HCT116 (cell line): ENCODE measurements around the gene MYBPHL.

Source experiments
- ATF3 ChIP-seq: IDR thresholded peaks from 2 replicates; pipeline ENCODE4 v1.6.1; 2012
- CTCF ChIP-seq, 3 experiments: fragments of 200-600 bp in 1 of 3; sonication (generic) in 1 of 3; IDR thresholded peaks in 2 of 3; conservative IDR thresholded peaks in 1 of 3; 2 replicates each; pipeline ENCODE4 v1.5.1; 2012 to 2017; ENCODE audit warnings: low read depth in 2 of 3, low read length in 2 of 3, antibody characterized with exemption in 1 of 3, borderline replicate concordance in 1 of 3, control low read depth in 1 of 3, mild to moderate bottlenecking in 1 of 3, mixed read lengths in 1 of 3, mixed run types in 1 of 3, moderate library complexity in 1 of 3; ENCODE audit not compliant: insufficient read depth in 1 of 3
- JUND ChIP-seq: IDR thresholded peaks from 2 replicates; pipeline ENCODE4 v1.6.1; 2012
- POLR2AphosphoS5 ChIP-seq: IDR thresholded peaks from 2 replicates; pipeline ENCODE4 v1.6.1; 2011; ENCODE audit warnings: mild to moderate bottlenecking, low read depth, low read length, moderate library complexity
- SIN3A ChIP-seq: IDR thresholded peaks from 2 replicates; pipeline ENCODE4 v1.6.1; 2012; ENCODE audit warnings: low read depth
- YY1 ChIP-seq: IDR thresholded peaks from 2 replicates; pipeline ENCODE4 v1.6.1; 2011; ENCODE audit warnings: low read length, low read depth, moderate library complexity, mild to moderate bottlenecking; ENCODE audit not compliant: insufficient replicate concordance; ENCODE audit errors: extremely low read depth

- TF ChIP-seq CTCF (IDR thresholded peaks at IDR 0.05 in 2 of 3, conservative IDR thresholded peaks at IDR 0.05 in 1 of 3; ENCODE audit: borderline replicate concordance in 1 of 3, insufficient read depth in 1 of 3, low read depth in 2 of 3, low read length in 2 of 3) (no peak), ATF3 (no peak), SIN3A (no peak), YY1 (no peak), JUND (no peak), POLR2AphosphoS5 (no peak)
Measured at GRCh38 chr1:109251277-109252166, 55.3 kb downstream of the MYBPHL start.
